OCI-LY7 (cell line): ENCODE results near the gene GRXCR2. TPM values are rescaled to one million over a fixed set of nuclear protein-coding genes. Genes with fewer than 3 reads are reported as not detected.

Experiments
- BruUV-seq: library from RNA; stranded (reverse); fragments of 400-500 nt; replicated peaks from 2 replicates; lab custom pipeline; 2021; lab: Mats Ljungman, UMichigan
- CTCF ChIA-PET: fragments of 300-600 bp; sonication (Branson Sonifier 250); formaldehyde crosslinking; loops from one replicate; lab custom pipeline; 2022; ENCODE audit warnings: antibody characterized with exemption; ENCODE audit not compliant: unreplicated experiment; lab: Charles Lee
- POLR2A ChIA-PET: fragments of 300-600 bp; sonication (Branson Sonifier 250); formaldehyde crosslinking; loops from one replicate; lab custom pipeline; 2022; ENCODE audit warnings: antibody characterized with exemption; lab: Charles Lee
- DNase-seq: peaks from one replicate; pipeline ENCODE4 v3.0.0-alpha.2; 2015; ENCODE audit warnings: low spot score
- H2AFZ ChIP-seq: fragments of 200-600 bp; sonication (generic), shearing (Covaris generic); 2 replicates; pipeline ENCODE4 v1.6.1; 2014; ENCODE audit warnings: mild to moderate bottlenecking, antibody characterized with exemption, low read length, moderate library complexity
- H3K27ac ChIP-seq: fragments of 200-600 bp; sonication (generic); 2 replicates; pipeline ENCODE4 v1.5.1; 2014; ENCODE audit warnings: mixed run types, low read depth, mild to moderate bottlenecking, moderate library complexity, low read length, inconsistent platforms; ENCODE audit not compliant: poor library complexity, severe bottlenecking
- H3K36me3 ChIP-seq: fragments of 200-600 bp; sonication (generic); 2 replicates; pipeline ENCODE4 v1.6.1; 2014; ENCODE audit warnings: mild to moderate bottlenecking, antibody characterized with exemption, low read length, moderate library complexity, mixed read lengths; ENCODE audit not compliant: insufficient read depth
- H3K4me1 ChIP-seq: fragments of 200-600 bp; sonication (generic); 2 replicates; pipeline ENCODE4 v1.5.1; 2014; ENCODE audit warnings: mild to moderate bottlenecking, low read length; ENCODE audit not compliant: insufficient read depth, poor library complexity, severe bottlenecking
- H3K4me2 ChIP-seq: fragments of 200-600 bp; sonication (generic); 2 replicates; pipeline ENCODE4 v1.6.1; 2014; ENCODE audit warnings: mild to moderate bottlenecking, low read length
- H3K4me3 ChIP-seq: fragments of 200-600 bp; sonication (generic); 2 replicates; pipeline ENCODE4 v1.5.1; 2014; ENCODE audit warnings: mild to moderate bottlenecking, low read depth, low read length; ENCODE audit not compliant: poor library complexity, severe bottlenecking
- H3K79me2 ChIP-seq: fragments of 200-600 bp; sonication (generic); 2 replicates; pipeline ENCODE4 v1.6.1; 2016; ENCODE audit warnings: low read depth, mild to moderate bottlenecking, low read length, moderate library complexity, mixed read lengths; ENCODE audit not compliant: insufficient read depth
- H3K9me2 ChIP-seq: fragments of 200-600 bp; sonication (generic); 2 replicates; pipeline ENCODE4 v1.6.1; 2016; ENCODE audit warnings: mild to moderate bottlenecking, low read length, mixed read lengths; ENCODE audit not compliant: insufficient read depth
- H3K9me3 ChIP-seq: fragments of 200-600 bp; sonication (generic); 2 replicates; pipeline ENCODE4 v1.6.1; 2014; ENCODE audit warnings: mild to moderate bottlenecking, mixed run types, low read length, mixed read lengths
- H4K20me1 ChIP-seq: fragments of 200-600 bp; sonication (generic); 2 replicates; pipeline ENCODE4 v1.6.1; 2014; ENCODE audit warnings: mild to moderate bottlenecking, antibody characterized with exemption, low read length, moderate library complexity, mixed read lengths; ENCODE audit not compliant: insufficient read depth
- EZH2phosphoT487 ChIP-seq: fragments of 200-600 bp; sonication (generic); IDR thresholded peaks from 2 replicates; pipeline ENCODE4 v1.6.1; 2018; ENCODE audit warnings: low read depth, borderline replicate concordance, mild to moderate bottlenecking, mixed run types, antibody characterized with exemption, low read length, moderate library complexity, mixed read lengths
- intact Hi-C: fragments of 100-400 bp; cut with micrococcal nuclease; formaldehyde crosslinking; loops from one replicate; pipeline ENCODE4 v1.10.0; 2022; ENCODE audit not compliant: unreplicated experiment
- total RNA-seq, 2 experiments: library from RNA; depleted of rRNA in 1 of 2; stranded (reverse); fragments of >200 nt in 1 of 2; shearing (Covaris generic) in 1 of 2; gene quantifications; 2 replicates each; pipeline ENCODE4 v1.2.3, GENCODE V29; 2014 to 2022
- TF ChIP-seq, protein P1 (sequence below): fragments of 200-600 bp; sonication (generic); conservative IDR thresholded peaks from 2 replicates; pipeline ENCODE4 v1.5.1; 2014; ENCODE audit warnings: mild to moderate bottlenecking, antibody characterized with exemption, low read length, moderate library complexity, mixed read lengths

The GRXCR2 gene
- total RNA-seq, 2 experiments from 2014 or later = not detected

DNA sequence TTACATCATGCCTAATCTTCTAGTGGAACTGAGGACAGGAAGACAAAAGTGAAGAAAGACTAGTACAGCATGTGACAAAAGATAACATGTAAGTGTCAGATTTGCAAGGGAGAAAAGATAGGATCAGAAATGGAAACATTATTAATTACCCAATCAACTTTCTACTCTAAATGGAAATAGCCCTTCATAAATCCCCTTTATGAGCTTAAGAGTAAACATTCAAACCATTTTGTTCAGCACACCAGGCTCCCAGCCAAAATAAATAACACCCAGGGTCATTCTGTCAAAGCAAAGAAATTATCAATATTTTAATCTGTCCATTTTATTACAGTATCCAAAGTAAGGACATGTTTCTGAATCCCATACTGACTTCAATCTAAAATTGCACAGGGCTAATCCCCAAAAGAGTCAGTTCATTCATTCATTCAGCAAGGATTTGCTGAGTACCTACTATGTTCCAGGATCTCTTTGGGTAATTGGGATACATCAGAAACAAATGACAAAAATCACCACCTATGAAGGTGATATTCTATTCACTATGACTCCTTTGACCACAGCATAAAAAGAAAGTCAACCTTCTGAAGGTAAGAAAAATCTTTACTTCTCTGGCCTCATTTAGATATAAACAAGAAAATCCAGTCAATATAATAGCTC lies 43.0 kb downstream of the GRXCR2 start:
- Histone ChIP-seq H2AFZ (no peak overlapping the region), H3K4me2 (no peak overlapping the region), H3K27ac (no peak overlapping the region), H3K9me3 (no peaks in the 10 kb centered on the region), H4K20me1 (no peaks in the 10 kb centered on the region), H3K4me3 (no peak overlapping the region), H3K4me1 (no peaks in the 10 kb centered on the region), H3K36me3 (no peaks in the 10 kb centered on the region), H3K9me2 (no peaks in the 10 kb centered on the region), H3K79me2 (no peaks in the 10 kb centered on the region)
- intact Hi-C loops = loop anchor here (5.0 kb wide), 3 partner anchors 133 to 1628 kb away; no protein-coding TSS in a partner anchor
- no TSS peak for BruUV-seq
- ChIA-PET CTCF (no interaction called here), POLR2A (interaction anchor here (0.7 to 1.6 kb wide), 3 partner anchors 148 to 272 kb away, joined by 3 read pairs; no protein-coding TSS in a partner anchor)
- no peak for DNase-seq
- TF ChIP-seq, protein P1, sequence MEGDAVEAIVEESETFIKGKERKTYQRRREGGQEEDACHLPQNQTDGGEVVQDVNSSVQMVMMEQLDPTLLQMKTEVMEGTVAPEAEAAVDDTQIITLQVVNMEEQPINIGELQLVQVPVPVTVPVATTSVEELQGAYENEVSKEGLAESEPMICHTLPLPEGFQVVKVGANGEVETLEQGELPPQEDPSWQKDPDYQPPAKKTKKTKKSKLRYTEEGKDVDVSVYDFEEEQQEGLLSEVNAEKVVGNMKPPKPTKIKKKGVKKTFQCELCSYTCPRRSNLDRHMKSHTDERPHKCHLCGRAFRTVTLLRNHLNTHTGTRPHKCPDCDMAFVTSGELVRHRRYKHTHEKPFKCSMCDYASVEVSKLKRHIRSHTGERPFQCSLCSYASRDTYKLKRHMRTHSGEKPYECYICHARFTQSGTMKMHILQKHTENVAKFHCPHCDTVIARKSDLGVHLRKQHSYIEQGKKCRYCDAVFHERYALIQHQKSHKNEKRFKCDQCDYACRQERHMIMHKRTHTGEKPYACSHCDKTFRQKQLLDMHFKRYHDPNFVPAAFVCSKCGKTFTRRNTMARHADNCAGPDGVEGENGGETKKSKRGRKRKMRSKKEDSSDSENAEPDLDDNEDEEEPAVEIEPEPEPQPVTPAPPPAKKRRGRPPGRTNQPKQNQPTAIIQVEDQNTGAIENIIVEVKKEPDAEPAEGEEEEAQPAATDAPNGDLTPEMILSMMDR = no peak
- no peak for TF ChIP-seq EZH2phosphoT487

DNA sequence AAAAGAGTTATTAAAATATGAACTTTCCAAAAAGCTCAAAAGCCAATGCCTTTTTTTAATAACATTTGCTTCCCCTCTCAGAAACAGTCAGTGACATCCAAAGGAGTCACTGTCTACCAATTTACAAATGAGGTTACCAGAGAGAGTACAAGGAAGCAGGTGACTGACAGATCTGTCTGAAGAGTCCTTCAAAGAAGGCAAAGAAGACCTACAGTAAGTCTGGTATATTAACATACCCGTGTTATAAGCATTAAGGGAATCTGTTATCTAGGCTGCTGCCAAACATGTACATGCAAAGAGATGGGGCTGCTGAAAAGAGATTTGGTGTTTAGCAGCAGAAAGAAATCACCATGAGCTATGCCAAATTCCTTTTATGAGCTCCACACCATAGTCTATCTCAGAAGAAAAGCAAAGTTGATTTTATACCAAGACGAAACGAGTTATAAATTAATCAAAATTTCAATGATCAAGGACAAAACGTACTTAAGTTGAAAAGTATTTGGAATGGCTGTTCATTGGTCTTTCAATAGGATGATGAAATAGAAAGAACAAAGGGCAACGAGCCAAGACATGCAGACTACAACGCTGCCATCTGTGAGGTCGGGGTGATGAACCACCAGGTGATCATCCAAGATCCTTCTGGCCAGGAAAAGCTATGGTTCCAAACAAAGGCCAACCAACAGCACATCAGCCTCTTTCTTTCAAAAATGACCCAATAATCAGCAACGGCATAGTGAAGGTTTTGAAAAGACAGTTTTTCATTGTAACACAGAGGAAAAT lies 45.7 kb downstream of the GRXCR2 start:
- Histone ChIP-seq H2AFZ (no peak overlapping the region), H3K79me2 (no peaks in the 10 kb centered on the region), H3K36me3 (no peaks in the 10 kb centered on the region), H3K9me3 (no peaks in the 10 kb centered on the region), H3K27ac (no peak overlapping the region), H4K20me1 (no peaks in the 10 kb centered on the region), H3K4me2 (no peak overlapping the region), H3K4me3 (no peak overlapping the region), H3K4me1 (no peaks in the 10 kb centered on the region), H3K9me2 (no peaks in the 10 kb centered on the region)
- intact Hi-C loops = loop anchor here (2.0 to 5.0 kb wide), 4 partner anchors 130 to 1625 kb away; no protein-coding TSS in a partner anchor
- no TSS peak for BruUV-seq
- POLR2A ChIA-PET = interaction anchor here (0.7 to 1.9 kb wide), 3 partner anchors 9 to 131 kb away, joined by 3 to 4 read pairs (median 3); no protein-coding TSS in a partner anchor
- DNase-seq = no peak
- TF ChIP-seq, protein P1 = no peak
- TF ChIP-seq EZH2phosphoT487 = no peak
- CTCF ChIA-PET = no interaction called here
